A673 (cell line): ENCODE measurements around the gene DNAJB2. TPM values are rescaled to one million over a fixed set of nuclear protein-coding genes. Genes with fewer than 3 reads are reported as not detected.

Source experiments
- BruUV-seq: library from RNA; stranded (reverse); fragments of 400-500 nt; replicated peaks from 2 replicates; lab custom pipeline; 2021; lab: Mats Ljungman, UMichigan
- CTCF ChIA-PET: fragments of 300-600 bp; sonication (Branson Sonifier 250); formaldehyde crosslinking; loops from one replicate; lab custom pipeline; 2022; ENCODE audit warnings: antibody characterized with exemption; lab: Charles Lee
- POLR2A ChIA-PET: fragments of 300-600 bp; sonication (Branson Sonifier 250); formaldehyde crosslinking; loops from one replicate; lab custom pipeline; 2022; ENCODE audit warnings: antibody characterized with exemption; ENCODE audit not compliant: low non-redundant PET; lab: Charles Lee
- DNase-seq: peaks from one replicate; pipeline ENCODE4 v3.0.0-alpha.2; 2015; ENCODE audit warnings: low spot score
- H3K27ac ChIP-seq: fragments of 200-600 bp; sonication (generic); 2 replicates; pipeline ENCODE4 v1.5.1; 2016; ENCODE audit warnings: mixed run types, low read depth, mild to moderate bottlenecking, mixed read lengths, antibody characterized with exemption, low read length; ENCODE audit not compliant: poor library complexity, severe bottlenecking
- H3K27me3 ChIP-seq: fragments of 200-600 bp; sonication (generic); replicated peaks from 2 replicates; pipeline ENCODE4 v1.6.1; 2017; ENCODE audit warnings: mixed run types, low read depth, mild to moderate bottlenecking, mixed read lengths, antibody characterized with exemption, low read length; ENCODE audit not compliant: insufficient read depth, poor library complexity
- H3K36me3 ChIP-seq: fragments of 200-600 bp; sonication (generic); 2 replicates; pipeline ENCODE4 v1.6.1; 2016; ENCODE audit warnings: mixed run types, mild to moderate bottlenecking, mixed read lengths, antibody characterized with exemption, low read length; ENCODE audit not compliant: insufficient read depth, poor library complexity, severe bottlenecking
- H3K4me1 ChIP-seq: fragments of 200-600 bp; sonication (generic); 2 replicates; pipeline ENCODE4 v1.6.1; 2017; ENCODE audit warnings: mixed run types, mild to moderate bottlenecking, mixed read lengths, antibody characterized with exemption, low read length; ENCODE audit not compliant: insufficient read depth, poor library complexity, severe bottlenecking
- H3K4me3 ChIP-seq: fragments of 200-600 bp; sonication (generic); 2 replicates; pipeline ENCODE4 v1.5.1; 2016; ENCODE audit warnings: low read depth, mixed run types, mild to moderate bottlenecking, mixed read lengths, low read length; ENCODE audit not compliant: poor library complexity, severe bottlenecking
- H3K9me3 ChIP-seq: fragments of 200-600 bp; sonication (generic); 2 replicates; pipeline ENCODE4 v1.6.1; 2016; ENCODE audit warnings: mixed run types, low read depth, mild to moderate bottlenecking, mixed read lengths, antibody characterized with exemption, low read length; ENCODE audit not compliant: poor library complexity, severe bottlenecking
- CTCF ChIP-seq: fragments of 300-800, 200-600 bp; sonication (generic); conservative IDR thresholded peaks from 2 replicates; pipeline ENCODE4 v1.5.1; 2017; ENCODE audit warnings: low read depth, mild to moderate bottlenecking, antibody characterized with exemption, low read length, moderate library complexity, mixed read lengths
- EZH2 ChIP-seq: fragments of 200-600 bp; sonication (generic); IDR thresholded peaks from 2 replicates; pipeline ENCODE4 v1.6.1; 2017; ENCODE audit warnings: borderline replicate concordance, low read depth, mild to moderate bottlenecking, mixed read lengths, antibody characterized with exemption, low read length; ENCODE audit not compliant: poor library complexity, severe bottlenecking
- intact Hi-C: fragments of 100-400 bp; cut with micrococcal nuclease; formaldehyde crosslinking; loops from one replicate; pipeline ENCODE4 v1.10.0; 2022; ENCODE audit not compliant: unreplicated experiment
- total RNA-seq: library from RNA; stranded (reverse); gene quantifications from 2 replicates; pipeline ENCODE4 v1.2.3, GENCODE V29; 2021

Gene DNAJB2
- total RNA-seq, 1 experiment from 2014 or later: 24.4 TPM

- TF ChIP-seq CTCF: no peak
- TF ChIP-seq EZH2: no peak
- H3K27me3 ChIP-seq: peaks cover under 1% of the 10 kb centered on the region
- DNase-seq: no peak
- no peaks in the 10 kb centered on the region for H3K36me3 ChIP-seq
- ChIA-PET POLR2A (no interaction called here), CTCF (no interaction called here)
- no TSS peak for BruUV-seq
- H3K4me3 ChIP-seq: no peak overlapping the region
- no peak overlapping the region for H3K27ac ChIP-seq
- H3K4me1 ChIP-seq: peaks cover 7% of the 10 kb centered on the region
- H3K9me3 ChIP-seq: no peaks in the 10 kb centered on the region
- intact Hi-C loops: loop anchor here (1.0 to 10.0 kb wide), 4 partner anchors 80 to 439 kb away; partner anchors contain the start of genes NHEJ1 and WNT6
These were observed 14.6 kb downstream of the DNAJB2 start for GRCh38 chr2:219293736-219294231.

- no TSS peak for BruUV-seq
- TF ChIP-seq EZH2: no peak
- TF ChIP-seq CTCF: peak; percentile 92
- Histone ChIP-seq H3K4me1 (peaks cover 4% of the 10 kb centered on the region), H3K9me3 (no peaks in the 10 kb centered on the region), H3K4me3 (peak overlapping the region; percentile 59), H3K27ac (peak overlapping the region; percentile 56), H3K36me3 (no peaks in the 10 kb centered on the region), H3K27me3 (peaks cover 9% of the 10 kb centered on the region)
- intact Hi-C loops: loop anchor here (1.0 to 10.0 kb wide), 5 partner anchors 81 to 440 kb away; partner anchors contain the start of genes CNPPD1, NHEJ1, RETREG2 and WNT6
- ChIA-PET POLR2A (no interaction called here), CTCF (interaction anchor here (0.6 to 2.0 kb wide), 14 partner anchors 8 to 235 kb away, joined by 3 to 22 read pairs (median 4); partner anchors contain the start of genes CNPPD1, DNAJB2, DNPEP and GLB1L)
- peak; percentile 84 for DNase-seq
These were observed 15.5 kb downstream of the DNAJB2 start for GRCh38 chr2:219294356-219295351.

GRCh38 chr2:219296142-219296541 lies 17.0 kb downstream of the DNAJB2 start:
- ChIA-PET CTCF (interaction anchor here (1.4 to 2.0 kb wide), 2 partner anchors 18 to 119 kb away, joined by 7 to 22 read pairs; partner anchors contain the start of genes CNPPD1 and DNAJB2), POLR2A (no interaction called here)
- Histone ChIP-seq H3K4me1 (no peaks in the 10 kb centered on the region), H3K36me3 (no peaks in the 10 kb centered on the region), H3K27me3 (peaks cover 24% of the 10 kb centered on the region), H3K27ac (no peak overlapping the region), H3K9me3 (no peaks in the 10 kb centered on the region), H3K4me3 (no peak overlapping the region)
- no TSS peak for BruUV-seq
- no peak for TF ChIP-seq EZH2
- DNase-seq: no peak
- intact Hi-C loops: loop anchor here (5.0 to 10.0 kb wide), 3 partner anchors 119 to 441 kb away; partner anchors contain the start of genes CNPPD1, RETREG2 and WNT6
